K562 (cell line): Measurements from ENCODE around the gene ACOT13. TPM values are rescaled to one million over a fixed set of nuclear protein-coding genes. Genes with fewer than 3 reads are reported as not detected.
"Not testable (repeated sequence)": the region's sequence is repeated elsewhere in the genome, so short reads cannot be mapped to it uniquely, and the experiment has no call there.

Experiments used
- ATF7 ChIP-seq: fragments of 450-650 bp; IDR thresholded peaks from 2 replicates; pipeline ENCODE4 v1.7.1; 2014; ENCODE audit warnings: mild to moderate bottlenecking, moderate library complexity
- BCOR ChIP-seq: fragments of 450-650 bp; IDR thresholded peaks from 2 replicates; pipeline ENCODE4 v1.6.1; 2016
- BRD9 ChIP-seq: fragments of 450-650 bp; IDR thresholded peaks from 2 replicates; pipeline ENCODE4 v1.6.1; 2018; ENCODE audit warnings: low read depth; ENCODE audit not compliant: partially characterized antibody
- CEBPG ChIP-seq, 3 experiments: fragments of 200-800 bp in 1 of 3; sonication (Bioruptor generic) in 1 of 3; sonication (generic) in 1 of 3; formaldehyde crosslinking in 1 of 3; IDR thresholded peaks in 2 of 3; conservative IDR thresholded peaks in 1 of 3; 2 replicates each; pipeline versions ENCODE4 v1.6.1 to v1.8.0; 2016 to 2022; ENCODE audit warnings: missing compliant biosample characterization in 2 of 3, missing genetic modification characterization in 2 of 3, mild to moderate bottlenecking in 1 of 3, missing genetic modification reagents in 1 of 3
- CREB1 ChIP-seq, 2 experiments: sonication (generic) in 1 of 2; formaldehyde crosslinking in 1 of 2; IDR thresholded peaks; 2 replicates each; pipeline versions ENCODE4 v1.6.1 to v1.8.0; 2012 to 2022; ENCODE audit warnings: inconsistent platforms in 1 of 2, mild to moderate bottlenecking in 1 of 2, missing genetic modification reagents in 1 of 2, moderate library complexity in 1 of 2
- FOXJ2 ChIP-seq: fragments of 200-800 bp; sonication (Bioruptor generic); IDR thresholded peaks from 2 replicates; pipeline ENCODE4 v1.6.1; 2016; ENCODE audit warnings: missing genetic modification characterization, missing compliant biosample characterization
- L3MBTL2 ChIP-seq: fragments of 450-650 bp; IDR thresholded peaks from 2 replicates; pipeline ENCODE4 v1.6.1; 2016; ENCODE audit warnings: mild to moderate bottlenecking, moderate library complexity
- MBD2 ChIP-seq: sonication (generic); IDR thresholded peaks from 2 replicates; pipeline ENCODE4 v1.6.1; 2016; ENCODE audit warnings: low read depth, borderline replicate concordance
- PHF8 ChIP-seq: fragments of 200-600 bp; sonication (generic); IDR thresholded peaks from 2 replicates; pipeline ENCODE4 v1.6.1; 2012; ENCODE audit warnings: mixed run types, mild to moderate bottlenecking, inconsistent platforms, low read length, moderate library complexity, borderline replicate concordance
- SMARCE1 ChIP-seq: fragments of 450-650 bp; IDR thresholded peaks from 2 replicates; pipeline ENCODE4 v1.7.1; 2016; ENCODE audit warnings: mild to moderate bottlenecking
- TOE1 ChIP-seq, 2 experiments: fragments of 450-650 bp in 1 of 2; sonication (generic) in 1 of 2; formaldehyde crosslinking in 1 of 2; IDR thresholded peaks; 2 replicates each; pipeline versions ENCODE4 v1.7.1 to v1.8.0; 2016 to 2022; ENCODE audit warnings: borderline replicate concordance in 2 of 2, mild to moderate bottlenecking in 2 of 2, antibody characterized with exemption in 1 of 2, inconsistent platforms in 1 of 2, low read depth in 1 of 2, missing genetic modification reagents in 1 of 2, moderate library complexity in 1 of 2
- VEZF1 ChIP-seq: fragments of 200-800 bp; sonication (Bioruptor generic); IDR thresholded peaks from 2 replicates; pipeline ENCODE4 v1.6.1; 2017; ENCODE audit warnings: missing genetic modification characterization, missing compliant biosample characterization
- ZNF324 ChIP-seq: fragments of 250-450 bp; sonication (Bioruptor Pico); IDR thresholded peaks from 2 replicates; pipeline ENCODE4 v1.4.0; 2020; ENCODE audit warnings: mild to moderate bottlenecking
- ZNF764 ChIP-seq: fragments of 250-450 bp; sonication (Bioruptor Pico); IDR thresholded peaks from 2 replicates; pipeline ENCODE4 v1.4.0; 2020; ENCODE audit warnings: low read depth, mild to moderate bottlenecking, moderate library complexity
- polyA plus RNA-seq, 8 experiments: library from polyadenylated mRNA; depleted of rRNA in 4 of 8; stranded (reverse) in 5 of 8; unstranded in 3 of 8; fragments of >200 nt; fragmentation: Nextera tagmentation in 2 of 8; fragmentation: Illumina TruSeq in 1 of 8; extraction: Ambion mirVana in 2 of 8; extraction: Trizol in 1 of 8; gene quantifications; 2 replicates each; pipeline versions ENCODE4 v1.2.1 to v1.2.3, GENCODE V29; 2011 to 2014; ENCODE audit warnings: inconsistent platforms in 1 of 8, missing spikeins in 1 of 8
- total RNA-seq, 7 experiments: library from RNA; depleted of rRNA in 6 of 7; stranded (reverse); fragments of >200 nt in 6 of 7; fragmentation: Illumina TruSeq in 2 of 7; extraction: Trizol in 2 of 7; gene quantifications; 2 replicates each; pipeline versions ENCODE4 v1.2.1 to v1.2.3, GENCODE V29; 2011 to 2021; ENCODE audit warnings: low replicate concordance in 1 of 7
- TF ChIP-seq, protein P1 (sequence below), 2 experiments: fragments of 200-800 bp in 1 of 2; sonication (Bioruptor generic) in 1 of 2; sonication (generic) in 1 of 2; formaldehyde crosslinking in 1 of 2; IDR thresholded peaks in 1 of 2; conservative IDR thresholded peaks in 1 of 2; 2 replicates each; pipeline versions ENCODE4 v1.5.0 to v1.6.1; 2016 to 2020; ENCODE audit warnings: missing compliant biosample characterization in 1 of 2, missing genetic modification characterization in 1 of 2, missing genetic modification reagents in 1 of 2
- TF ChIP-seq, protein P2 (sequence below): fragments of 450-650 bp; IDR thresholded peaks from 2 replicates; pipeline ENCODE4 v1.6.1; 2017; ENCODE audit warnings: antibody characterized with exemption
- TF ChIP-seq, protein P3 (sequence below): sonication (generic); formaldehyde crosslinking; IDR thresholded peaks from 2 replicates; pipeline ENCODE4 v1.8.0; 2022; ENCODE audit warnings: mild to moderate bottlenecking, missing genetic modification reagents

ACOT13 gene
- total and polyA plus RNA-seq, 9 of the 15 experiments (the other 6 are each of a cell fraction or from before 2014, with no cell fraction given), result 14.1 to 129 (median 65.7) TPM

DNA sequence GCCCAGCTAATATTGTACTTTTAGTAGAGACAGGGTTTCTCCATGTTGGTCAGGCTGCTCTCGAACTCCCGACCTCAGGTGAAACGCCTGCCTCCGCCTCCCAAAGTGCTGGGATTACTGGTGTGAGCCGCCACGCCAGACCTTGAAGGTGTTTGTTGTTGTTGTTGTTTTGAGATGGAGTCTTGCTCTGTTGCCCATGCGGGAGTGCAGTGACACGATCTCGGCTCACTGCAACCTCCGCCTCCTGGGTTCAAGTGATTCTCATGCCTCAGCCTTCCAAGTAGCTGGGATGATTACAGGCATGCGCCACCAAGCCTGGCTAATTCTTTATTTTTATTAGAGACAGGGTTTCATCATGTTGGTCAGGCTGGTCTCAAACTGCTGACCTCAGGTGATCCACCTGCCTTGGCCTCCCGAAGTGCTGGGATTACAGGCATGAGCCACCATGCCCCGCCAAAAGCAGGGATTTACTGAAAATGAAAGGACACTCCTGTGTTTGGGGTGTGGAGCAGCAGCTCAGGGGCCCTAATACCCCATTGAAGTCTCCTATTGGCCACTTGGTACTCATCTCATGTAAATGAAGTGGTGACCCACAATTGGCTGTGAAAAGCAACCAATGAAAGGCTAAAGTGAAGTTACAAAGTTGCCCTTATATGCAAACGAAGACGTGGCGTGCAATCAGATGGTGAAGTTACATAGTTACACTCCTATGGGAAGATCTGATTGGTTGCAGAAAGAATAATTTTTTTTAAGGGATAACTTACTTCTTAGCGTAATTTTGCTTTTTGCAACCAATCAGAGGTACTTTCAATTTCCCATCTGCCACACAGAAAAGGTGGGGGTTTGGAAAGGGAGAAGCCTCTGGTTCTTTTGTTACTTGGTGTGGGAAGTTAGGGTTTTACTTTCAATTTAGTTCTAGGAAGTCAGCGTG lies 1.5 kb downstream of the ACOT13 start (continued):
- TF ChIP-seq BCOR (peak; percentile 72), VEZF1 (CRISPR knock-in tag) (peak; percentile 70; the same call in 1 of the 2 replicates), CEBPG (CRISPR knock-in tag; IDR thresholded peaks at IDR 0.05) (peak; percentile 65), CEBPG (tag; conservative IDR thresholded peaks at IDR 0.05 in 1 of 2, IDR thresholded peaks at IDR 0.05 in 1 of 2) (peak; percentile 51 to 63; a peak in 2 of 4 replicates), PHF8 (peak; percentile 45; the same call in 1 of the 2 replicates), L3MBTL2 (peak; percentile 70; the same call in 1 of the 2 replicates), BRD9 (peak; percentile 86), CREB1 (IDR thresholded peaks at IDR 0.05) (peak; percentile 26; the same call in 1 of the 2 replicates), TOE1 (IDR thresholded peaks at IDR 0.05; ENCODE audit: borderline replicate concordance) (peak; percentile 41; the same call in 1 of the 2 replicates), ZNF764 (CRISPR knock-in tag) (0 out of 2 replicates have a peak, but pooled peaks have one; percentile 7), ATF7 (peak; percentile 72), FOXJ2 (tag) (peak; percentile 84), ZNF324 (CRISPR knock-in tag) (0 out of 2 replicates have a peak, but pooled peaks have one; percentile 32), SMARCE1 (0 out of 2 replicates have a peak, but pooled peaks have one; percentile 52), MBD2 (peak; percentile 84; the same call in 1 of the 2 replicates)
- TF ChIP-seq CREB1 (CRISPR knock-in tag; IDR thresholded peaks at IDR 0.05); TOE1 (CRISPR knock-in tag; IDR thresholded peaks at IDR 0.05; ENCODE audit: borderline replicate concordance, low read depth): not testable (repeated sequence)
- TF ChIP-seq, protein P1, sequence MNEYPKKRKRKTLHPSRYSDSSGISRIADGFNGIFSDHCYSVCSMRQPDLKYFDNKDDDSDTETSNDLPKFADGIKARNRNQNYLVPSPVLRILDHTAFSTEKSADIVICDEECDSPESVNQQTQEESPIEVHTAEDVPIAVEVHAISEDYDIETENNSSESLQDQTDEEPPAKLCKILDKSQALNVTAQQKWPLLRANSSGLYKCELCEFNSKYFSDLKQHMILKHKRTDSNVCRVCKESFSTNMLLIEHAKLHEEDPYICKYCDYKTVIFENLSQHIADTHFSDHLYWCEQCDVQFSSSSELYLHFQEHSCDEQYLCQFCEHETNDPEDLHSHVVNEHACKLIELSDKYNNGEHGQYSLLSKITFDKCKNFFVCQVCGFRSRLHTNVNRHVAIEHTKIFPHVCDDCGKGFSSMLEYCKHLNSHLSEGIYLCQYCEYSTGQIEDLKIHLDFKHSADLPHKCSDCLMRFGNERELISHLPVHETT (CRISPR knock-in tag; conservative IDR thresholded peaks at IDR 0.05 in 1 of 2, IDR thresholded peaks at IDR 0.05 in 1 of 2), result peak in 1 of 2 experiments; percentile 95; a peak in 2 of 4 replicates
- TF ChIP-seq, protein P2, sequence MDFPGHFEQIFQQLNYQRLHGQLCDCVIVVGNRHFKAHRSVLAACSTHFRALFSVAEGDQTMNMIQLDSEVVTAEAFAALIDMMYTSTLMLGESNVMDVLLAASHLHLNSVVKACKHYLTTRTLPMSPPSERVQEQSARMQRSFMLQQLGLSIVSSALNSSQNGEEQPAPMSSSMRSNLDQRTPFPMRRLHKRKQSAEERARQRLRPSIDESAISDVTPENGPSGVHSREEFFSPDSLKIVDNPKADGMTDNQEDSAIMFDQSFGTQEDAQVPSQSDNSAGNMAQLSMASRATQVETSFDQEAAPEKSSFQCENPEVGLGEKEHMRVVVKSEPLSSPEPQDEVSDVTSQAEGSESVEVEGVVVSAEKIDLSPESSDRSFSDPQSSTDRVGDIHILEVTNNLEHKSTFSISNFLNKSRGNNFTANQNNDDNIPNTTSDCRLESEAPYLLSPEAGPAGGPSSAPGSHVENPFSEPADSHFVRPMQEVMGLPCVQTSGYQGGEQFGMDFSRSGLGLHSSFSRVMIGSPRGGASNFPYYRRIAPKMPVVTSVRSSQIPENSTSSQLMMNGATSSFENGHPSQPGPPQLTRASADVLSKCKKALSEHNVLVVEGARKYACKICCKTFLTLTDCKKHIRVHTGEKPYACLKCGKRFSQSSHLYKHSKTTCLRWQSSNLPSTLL, result 0 out of 2 replicates have a peak, but pooled peaks have one; percentile 30
- TF ChIP-seq, protein P3, sequence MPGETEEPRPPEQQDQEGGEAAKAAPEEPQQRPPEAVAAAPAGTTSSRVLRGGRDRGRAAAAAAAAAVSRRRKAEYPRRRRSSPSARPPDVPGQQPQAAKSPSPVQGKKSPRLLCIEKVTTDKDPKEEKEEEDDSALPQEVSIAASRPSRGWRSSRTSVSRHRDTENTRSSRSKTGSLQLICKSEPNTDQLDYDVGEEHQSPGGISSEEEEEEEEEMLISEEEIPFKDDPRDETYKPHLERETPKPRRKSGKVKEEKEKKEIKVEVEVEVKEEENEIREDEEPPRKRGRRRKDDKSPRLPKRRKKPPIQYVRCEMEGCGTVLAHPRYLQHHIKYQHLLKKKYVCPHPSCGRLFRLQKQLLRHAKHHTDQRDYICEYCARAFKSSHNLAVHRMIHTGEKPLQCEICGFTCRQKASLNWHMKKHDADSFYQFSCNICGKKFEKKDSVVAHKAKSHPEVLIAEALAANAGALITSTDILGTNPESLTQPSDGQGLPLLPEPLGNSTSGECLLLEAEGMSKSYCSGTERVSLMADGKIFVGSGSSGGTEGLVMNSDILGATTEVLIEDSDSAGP (CRISPR knock-in tag), result peak; percentile 74
